A549 (cell line): ENCODE results near the gene PFN2.
"Not testable (repeated sequence)": the region's sequence is repeated elsewhere in the genome, so short reads cannot be mapped to it uniquely, and the experiment has no call there.

Source experiments
- CTCF ChIP-seq: fragments of >200 bp; sonication (Bioruptor Twin); formaldehyde crosslinking; IDR thresholded peaks from 3 replicates; pipeline ENCODE4 v1.5.1; 2016
- HDAC2 ChIP-seq: fragments of 200-600 bp; sonication (generic); IDR thresholded peaks from 2 replicates; pipeline ENCODE4 v1.6.1; 2016
- POLR2A ChIP-seq: IDR thresholded peaks from 2 replicates; pipeline ENCODE4 v1.6.1; 2012; ENCODE audit warnings: mild to moderate bottlenecking, low read length
- TF ChIP-seq, protein P1 (sequence below): fragments of 450-650 bp; IDR thresholded peaks from 2 replicates; pipeline ENCODE4 v1.6.1; 2014; ENCODE audit warnings: antibody characterized with exemption
- TF ChIP-seq, protein P2 (sequence below): fragments of 250-450 bp; sonication (Bioruptor Pico); IDR thresholded peaks from 2 replicates; pipeline ENCODE4 v1.5.0; 2021; ENCODE audit warnings: mild to moderate bottlenecking, moderate library complexity, borderline replicate concordance
- TF ChIP-seq, protein P3 (sequence below): fragments of 200-600 bp; sonication (generic); IDR thresholded peaks from 2 replicates; pipeline ENCODE4 v1.6.1; 2016; ENCODE audit warnings: antibody characterized with exemption, mild to moderate bottlenecking, moderate library complexity

- TF ChIP-seq POLR2A, CTCF, HDAC2: not testable (repeated sequence)
- TF ChIP-seq, protein P1, sequence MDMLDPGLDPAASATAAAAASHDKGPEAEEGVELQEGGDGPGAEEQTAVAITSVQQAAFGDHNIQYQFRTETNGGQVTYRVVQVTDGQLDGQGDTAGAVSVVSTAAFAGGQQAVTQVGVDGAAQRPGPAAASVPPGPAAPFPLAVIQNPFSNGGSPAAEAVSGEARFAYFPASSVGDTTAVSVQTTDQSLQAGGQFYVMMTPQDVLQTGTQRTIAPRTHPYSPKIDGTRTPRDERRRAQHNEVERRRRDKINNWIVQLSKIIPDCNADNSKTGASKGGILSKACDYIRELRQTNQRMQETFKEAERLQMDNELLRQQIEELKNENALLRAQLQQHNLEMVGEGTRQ, result not testable (repeated sequence)
- TF ChIP-seq, protein P2, sequence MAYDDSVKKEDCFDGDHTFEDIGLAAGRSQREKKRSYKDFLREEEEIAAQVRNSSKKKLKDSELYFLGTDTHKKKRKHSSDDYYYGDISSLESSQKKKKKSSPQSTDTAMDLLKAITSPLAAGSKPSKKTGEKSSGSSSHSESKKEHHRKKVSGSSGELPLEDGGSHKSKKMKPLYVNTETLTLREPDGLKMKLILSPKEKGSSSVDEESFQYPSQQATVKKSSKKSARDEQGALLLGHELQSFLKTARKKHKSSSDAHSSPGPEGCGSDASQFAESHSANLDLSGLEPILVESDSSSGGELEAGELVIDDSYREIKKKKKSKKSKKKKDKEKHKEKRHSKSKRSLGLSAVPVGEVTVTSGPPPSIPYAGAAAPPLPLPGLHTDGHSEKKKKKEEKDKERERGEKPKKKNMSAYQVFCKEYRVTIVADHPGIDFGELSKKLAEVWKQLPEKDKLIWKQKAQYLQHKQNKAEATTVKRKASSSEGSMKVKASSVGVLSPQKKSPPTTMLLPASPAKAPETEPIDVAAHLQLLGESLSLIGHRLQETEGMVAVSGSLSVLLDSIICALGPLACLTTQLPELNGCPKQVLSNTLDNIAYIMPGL (CRISPR knock-in tag), result not testable (repeated sequence)
- TF ChIP-seq, protein P3, sequence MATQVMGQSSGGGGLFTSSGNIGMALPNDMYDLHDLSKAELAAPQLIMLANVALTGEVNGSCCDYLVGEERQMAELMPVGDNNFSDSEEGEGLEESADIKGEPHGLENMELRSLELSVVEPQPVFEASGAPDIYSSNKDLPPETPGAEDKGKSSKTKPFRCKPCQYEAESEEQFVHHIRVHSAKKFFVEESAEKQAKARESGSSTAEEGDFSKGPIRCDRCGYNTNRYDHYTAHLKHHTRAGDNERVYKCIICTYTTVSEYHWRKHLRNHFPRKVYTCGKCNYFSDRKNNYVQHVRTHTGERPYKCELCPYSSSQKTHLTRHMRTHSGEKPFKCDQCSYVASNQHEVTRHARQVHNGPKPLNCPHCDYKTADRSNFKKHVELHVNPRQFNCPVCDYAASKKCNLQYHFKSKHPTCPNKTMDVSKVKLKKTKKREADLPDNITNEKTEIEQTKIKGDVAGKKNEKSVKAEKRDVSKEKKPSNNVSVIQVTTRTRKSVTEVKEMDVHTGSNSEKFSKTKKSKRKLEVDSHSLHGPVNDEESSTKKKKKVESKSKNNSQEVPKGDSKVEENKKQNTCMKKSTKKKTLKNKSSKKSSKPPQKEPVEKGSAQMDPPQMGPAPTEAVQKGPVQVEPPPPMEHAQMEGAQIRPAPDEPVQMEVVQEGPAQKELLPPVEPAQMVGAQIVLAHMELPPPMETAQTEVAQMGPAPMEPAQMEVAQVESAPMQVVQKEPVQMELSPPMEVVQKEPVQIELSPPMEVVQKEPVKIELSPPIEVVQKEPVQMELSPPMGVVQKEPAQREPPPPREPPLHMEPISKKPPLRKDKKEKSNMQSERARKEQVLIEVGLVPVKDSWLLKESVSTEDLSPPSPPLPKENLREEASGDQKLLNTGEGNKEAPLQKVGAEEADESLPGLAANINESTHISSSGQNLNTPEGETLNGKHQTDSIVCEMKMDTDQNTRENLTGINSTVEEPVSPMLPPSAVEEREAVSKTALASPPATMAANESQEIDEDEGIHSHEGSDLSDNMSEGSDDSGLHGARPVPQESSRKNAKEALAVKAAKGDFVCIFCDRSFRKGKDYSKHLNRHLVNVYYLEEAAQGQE, result not testable (repeated sequence)
Measured at GRCh38 chr3:149983053-149983452, 12.4 kb upstream of the PFN2 start.
